BLaER1 (cell line): ENCODE measurements around the gene PCDH15.
"Not testable (repeated sequence)": the region's sequence is repeated elsewhere in the genome, so short reads cannot be mapped to it uniquely, and the experiment has no call there.

Experiments used
- H3K27ac ChIP-seq: shearing (Covaris generic); formaldehyde crosslinking; 2 replicates; pipeline ENCODE4 v1.8.1; 2022
- H3K27me3 ChIP-seq: shearing (Covaris generic); formaldehyde crosslinking; 2 replicates; pipeline ENCODE4 v1.8.1; 2022
- H3K36me3 ChIP-seq: shearing (Covaris generic); formaldehyde crosslinking; 2 replicates; pipeline ENCODE4 v1.8.1; 2022
- H3K4me1 ChIP-seq: shearing (Covaris generic); formaldehyde crosslinking; 2 replicates; pipeline ENCODE4 v1.8.1; 2022
- H3K4me2 ChIP-seq: shearing (Covaris generic); formaldehyde crosslinking; 2 replicates; pipeline ENCODE4 v1.8.1; 2022
- H3K4me3 ChIP-seq: shearing (Covaris generic); formaldehyde crosslinking; 2 replicates; pipeline ENCODE4 v1.8.1; 2022
- H3K9ac ChIP-seq: shearing (Covaris generic); formaldehyde crosslinking; 2 replicates; pipeline ENCODE4 v1.8.1; 2022
- H3K9me3 ChIP-seq: shearing (Covaris generic); formaldehyde crosslinking; 2 replicates; pipeline ENCODE4 v1.8.1; 2022
- H4K20me1 ChIP-seq: shearing (Covaris generic); formaldehyde crosslinking; 2 replicates; pipeline ENCODE4 v1.8.1; 2022
- Cebpa-rat ChIP-seq: shearing (Covaris generic); IDR thresholded peaks from 2 replicates; pipeline ENCODE4 v1.8.1; 2022

Gene PCDH15

DNA sequence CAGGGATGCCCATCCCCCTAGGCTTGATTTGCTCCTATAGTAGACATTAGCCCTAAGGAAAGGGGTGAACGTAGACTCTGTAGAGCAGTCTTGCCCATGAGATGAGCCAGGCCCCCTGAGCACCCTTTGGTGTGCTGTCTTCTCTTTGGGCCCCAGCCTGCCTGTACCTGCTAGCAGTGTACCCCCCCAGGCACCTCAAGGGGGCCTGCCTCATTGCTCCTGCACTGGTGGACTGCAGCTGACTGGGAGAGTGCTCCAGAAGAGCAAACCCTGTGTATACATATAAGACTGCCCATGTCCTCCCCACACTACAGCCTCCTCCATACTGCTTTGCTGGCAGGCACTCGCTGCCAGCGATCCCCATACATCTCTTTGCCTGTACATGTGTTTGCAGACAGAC lies 206.7 kb downstream of the PCDH15 start:
- no peaks in the 10 kb centered on the region for H3K9me3 ChIP-seq
- no peak overlapping the region for H3K27ac ChIP-seq
- no peak overlapping the region for H3K4me2 ChIP-seq
- H3K9ac ChIP-seq: no peak overlapping the region
- TF ChIP-seq Cebpa-rat: no peak
- H3K4me1 ChIP-seq: no peaks in the 10 kb centered on the region
- no peaks in the 10 kb centered on the region for H4K20me1 ChIP-seq
- H3K27me3 ChIP-seq: no peaks in the 10 kb centered on the region
- H3K4me3 ChIP-seq: no peak overlapping the region
- H3K36me3 ChIP-seq: no peaks in the 10 kb centered on the region

DNA sequence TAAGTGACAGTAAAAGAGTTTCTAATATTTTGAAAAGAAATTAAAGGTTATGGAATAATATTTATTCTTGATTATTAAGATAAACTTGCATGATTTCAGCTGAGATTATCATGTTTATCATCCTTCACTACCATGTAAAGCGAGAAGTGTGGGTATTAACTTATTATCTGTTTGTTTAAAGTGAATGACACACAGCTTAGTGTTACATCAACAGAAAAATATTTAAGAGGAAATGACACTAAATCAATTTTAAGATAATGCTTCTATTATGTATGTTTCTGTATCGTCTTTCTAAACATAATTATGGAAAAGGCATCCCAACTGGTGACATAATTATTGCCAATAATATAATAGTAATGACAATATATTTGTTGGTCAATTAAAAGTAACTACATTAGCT lies 213.1 kb downstream of the PCDH15 start:
- no peak overlapping the region for H3K27ac ChIP-seq
- H3K4me1 ChIP-seq: no peaks in the 10 kb centered on the region
- H3K27me3 ChIP-seq: no peaks in the 10 kb centered on the region
- TF ChIP-seq Cebpa-rat: no peak
- no peaks in the 10 kb centered on the region for H3K9me3 ChIP-seq
- H3K9ac ChIP-seq: no peak overlapping the region
- no peaks in the 10 kb centered on the region for H3K36me3 ChIP-seq
- H3K4me2 ChIP-seq: no peak overlapping the region
- no peaks in the 10 kb centered on the region for H4K20me1 ChIP-seq
- H3K4me3 ChIP-seq: no peak overlapping the region

DNA sequence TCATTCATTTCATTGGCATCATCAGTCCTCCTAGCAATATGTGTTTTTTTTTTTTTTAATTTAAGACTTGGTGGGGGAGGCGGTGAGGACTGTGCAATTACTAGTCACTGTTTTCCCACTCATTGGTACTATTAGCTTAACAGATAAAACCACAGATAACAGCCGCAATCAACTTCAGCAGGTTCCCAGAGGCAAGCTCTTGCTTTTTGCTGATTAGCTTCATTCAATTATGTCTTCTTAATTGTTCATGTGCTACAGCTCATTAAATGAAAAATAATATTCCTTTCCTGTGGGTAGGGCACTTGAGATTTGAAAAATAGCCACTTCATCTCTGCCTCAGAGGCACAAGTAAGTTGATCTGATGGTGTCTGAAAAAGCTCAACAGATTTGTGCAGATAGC lies 215.5 kb downstream of the PCDH15 start:
- H3K27me3 ChIP-seq: no peaks in the 10 kb centered on the region
- no peak for TF ChIP-seq Cebpa-rat
- no peaks in the 10 kb centered on the region for H3K36me3 ChIP-seq
- no peaks in the 10 kb centered on the region for H4K20me1 ChIP-seq
- no peak overlapping the region for H3K27ac ChIP-seq
- no peaks in the 10 kb centered on the region for H3K4me1 ChIP-seq
- H3K4me3 ChIP-seq: no peak overlapping the region
- no peak overlapping the region for H3K4me2 ChIP-seq
- H3K9me3 ChIP-seq: no peaks in the 10 kb centered on the region
- no peak overlapping the region for H3K9ac ChIP-seq

DNA sequence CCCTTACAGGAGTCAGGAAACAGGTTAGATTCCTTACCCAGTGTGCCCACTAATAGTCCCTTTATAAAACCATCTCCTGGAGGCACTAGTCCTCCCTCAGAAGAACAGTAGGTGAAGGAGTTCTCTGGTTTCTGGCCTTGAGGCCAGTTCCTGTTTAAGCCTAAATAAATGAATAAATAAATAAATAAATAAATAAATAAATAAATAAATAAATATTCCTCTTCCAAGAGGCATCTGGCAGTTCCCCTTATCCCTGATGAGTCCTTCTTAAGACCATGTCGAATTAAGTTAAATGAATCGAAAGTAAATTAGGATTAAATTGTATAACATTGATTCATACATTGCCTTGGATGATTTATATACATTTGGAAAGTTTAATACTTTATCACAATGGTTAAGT lies 223.3 kb downstream of the PCDH15 start:
- H3K27me3 ChIP-seq: no peaks in the 10 kb centered on the region
- H3K36me3 ChIP-seq: no peaks in the 10 kb centered on the region
- H3K4me2 ChIP-seq: no peak overlapping the region
- H3K9ac ChIP-seq: no peak overlapping the region
- no peak for TF ChIP-seq Cebpa-rat
- H3K27ac ChIP-seq: no peak overlapping the region
- H3K4me1 ChIP-seq: no peaks in the 10 kb centered on the region
- H3K4me3 ChIP-seq: no peak overlapping the region
- no peaks in the 10 kb centered on the region for H3K9me3 ChIP-seq
- no peaks in the 10 kb centered on the region for H4K20me1 ChIP-seq

DNA sequence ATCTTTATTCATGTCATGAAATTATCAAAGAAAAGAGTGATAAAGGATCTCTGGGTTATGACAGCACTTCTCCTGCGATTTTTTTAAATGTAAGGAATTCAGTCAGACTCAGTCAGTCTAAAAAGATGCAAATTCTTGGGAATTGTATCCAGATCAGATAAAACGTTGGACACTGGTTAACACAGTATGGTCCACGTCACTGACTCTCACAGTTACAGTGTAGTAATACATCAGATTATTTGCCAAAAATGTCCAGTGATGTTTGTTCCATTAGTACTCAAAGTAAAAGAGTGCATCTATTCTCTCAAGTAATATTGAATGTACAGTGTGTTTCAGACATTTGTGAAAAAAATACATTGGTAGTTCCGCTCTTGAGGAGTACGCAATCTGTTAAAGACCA lies 224.5 kb downstream of the PCDH15 start:
- no peaks in the 10 kb centered on the region for H4K20me1 ChIP-seq
- H3K4me1 ChIP-seq: no peaks in the 10 kb centered on the region
- H3K4me2 ChIP-seq: no peak overlapping the region
- H3K27me3 ChIP-seq: no peaks in the 10 kb centered on the region
- no peaks in the 10 kb centered on the region for H3K9me3 ChIP-seq
- no peaks in the 10 kb centered on the region for H3K36me3 ChIP-seq
- no peak overlapping the region for H3K27ac ChIP-seq
- H3K9ac ChIP-seq: no peak overlapping the region
- no peak for TF ChIP-seq Cebpa-rat
- H3K4me3 ChIP-seq: no peak overlapping the region

DNA sequence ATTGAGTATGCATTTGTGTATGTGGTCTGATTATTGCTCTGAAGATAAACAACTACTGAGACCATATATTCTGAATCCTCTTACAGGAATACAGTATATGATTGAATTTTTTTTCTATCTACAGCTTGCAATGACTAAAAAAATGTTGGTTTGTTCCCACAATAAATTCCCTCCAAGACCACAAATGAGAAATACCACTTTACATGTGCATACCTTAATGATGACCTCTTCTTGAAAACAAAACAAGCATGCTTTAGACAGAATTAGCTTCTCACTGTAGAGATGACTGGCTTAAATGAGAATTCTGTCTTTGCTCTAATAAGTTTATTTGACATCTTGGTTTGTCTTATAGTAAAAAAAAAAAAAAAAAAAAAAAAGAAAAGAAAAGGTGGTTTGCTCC lies 241.5 kb downstream of the PCDH15 start:
- H3K4me1 ChIP-seq: no peaks in the 10 kb centered on the region
- no peaks in the 10 kb centered on the region for H3K9me3 ChIP-seq
- H3K27me3 ChIP-seq: no peaks in the 10 kb centered on the region
- H3K27ac ChIP-seq: no peak overlapping the region
- TF ChIP-seq Cebpa-rat: no peak
- no peaks in the 10 kb centered on the region for H3K36me3 ChIP-seq
- H3K4me2 ChIP-seq: no peak overlapping the region
- no peaks in the 10 kb centered on the region for H4K20me1 ChIP-seq
- H3K4me3 ChIP-seq: no peak overlapping the region
- no peak overlapping the region for H3K9ac ChIP-seq

DNA sequence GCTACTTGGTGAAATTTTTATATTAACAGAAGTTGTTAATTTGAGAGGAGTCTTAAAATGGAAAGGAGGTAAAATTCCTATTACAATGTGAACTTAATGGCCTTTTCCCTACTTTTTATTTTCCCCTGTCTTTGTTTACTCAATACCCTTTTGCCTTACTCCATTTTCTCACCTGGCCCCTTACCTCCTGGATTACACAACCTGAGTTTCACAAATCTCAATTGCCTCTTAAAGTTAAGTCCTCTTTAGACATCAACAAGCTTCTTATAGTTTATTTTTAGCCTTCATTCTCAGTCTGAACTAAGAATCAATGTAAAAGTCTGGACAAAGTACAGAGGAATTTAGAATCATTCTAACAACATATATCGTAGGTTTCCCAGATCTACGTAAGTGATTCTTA lies 247.0 kb downstream of the PCDH15 start:
- no peaks in the 10 kb centered on the region for H3K27me3 ChIP-seq
- no peaks in the 10 kb centered on the region for H3K4me1 ChIP-seq
- H3K36me3 ChIP-seq: no peaks in the 10 kb centered on the region
- no peak overlapping the region for H3K4me3 ChIP-seq
- no peak overlapping the region for H3K4me2 ChIP-seq
- no peaks in the 10 kb centered on the region for H3K9me3 ChIP-seq
- no peak overlapping the region for H3K27ac ChIP-seq
- no peaks in the 10 kb centered on the region for H4K20me1 ChIP-seq
- H3K9ac ChIP-seq: no peak overlapping the region
- no peak for TF ChIP-seq Cebpa-rat

DNA sequence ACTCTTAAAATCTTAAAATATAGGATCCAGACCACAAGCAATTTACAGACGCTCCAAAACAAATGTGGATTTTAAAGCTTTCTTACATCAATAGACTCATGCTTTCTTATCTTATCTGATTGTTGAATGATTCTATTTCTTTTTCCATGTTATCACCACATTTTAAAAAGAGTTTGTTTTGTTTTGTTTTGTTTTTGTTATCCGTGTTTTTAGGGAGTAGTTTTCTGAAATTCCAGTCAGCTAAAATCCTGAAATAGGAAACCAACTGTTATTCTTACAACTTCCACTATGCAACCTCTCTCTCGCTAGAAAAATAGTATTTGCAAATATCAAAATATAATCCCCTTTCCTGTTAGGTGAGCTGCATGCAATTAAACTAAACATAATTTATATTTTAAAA lies 251.0 kb downstream of the PCDH15 start:
- Histone ChIP-seq H3K27me3 (no peaks in the 10 kb centered on the region), H3K4me2 (no peak overlapping the region), H3K4me1 (no peaks in the 10 kb centered on the region), H4K20me1 (no peaks in the 10 kb centered on the region), H3K36me3 (no peaks in the 10 kb centered on the region), H3K9me3 (no peaks in the 10 kb centered on the region), H3K9ac (no peak overlapping the region), H3K27ac (no peak overlapping the region), H3K4me3 (no peak overlapping the region)
- TF ChIP-seq Cebpa-rat: no peak

DNA sequence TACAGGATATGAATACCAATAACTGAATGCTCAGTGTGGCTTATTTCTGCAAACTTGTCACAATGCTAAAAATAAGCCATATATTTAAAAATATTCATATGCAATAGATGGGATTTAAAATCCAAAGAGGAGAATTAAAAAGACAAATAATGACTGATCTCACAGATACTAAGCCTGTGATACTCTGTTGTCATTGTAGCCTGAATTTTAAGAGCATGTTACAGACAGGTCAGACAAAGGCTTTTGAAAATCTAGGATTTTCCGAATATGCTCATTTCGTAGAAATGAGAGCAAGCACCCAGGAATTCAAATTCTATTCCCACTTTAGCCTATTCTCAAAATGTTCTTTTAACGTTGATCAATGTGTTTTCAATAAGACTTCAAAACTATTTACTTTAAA lies 269.7 kb downstream of the PCDH15 start:
- no peak overlapping the region for H3K9ac ChIP-seq
- no peaks in the 10 kb centered on the region for H3K27me3 ChIP-seq
- H3K36me3 ChIP-seq: no peaks in the 10 kb centered on the region
- no peak overlapping the region for H3K27ac ChIP-seq
- no peaks in the 10 kb centered on the region for H4K20me1 ChIP-seq
- H3K4me3 ChIP-seq: no peak overlapping the region
- no peak overlapping the region for H3K4me2 ChIP-seq
- no peak for TF ChIP-seq Cebpa-rat
- H3K9me3 ChIP-seq: no peaks in the 10 kb centered on the region
- H3K4me1 ChIP-seq: no peaks in the 10 kb centered on the region

DNA sequence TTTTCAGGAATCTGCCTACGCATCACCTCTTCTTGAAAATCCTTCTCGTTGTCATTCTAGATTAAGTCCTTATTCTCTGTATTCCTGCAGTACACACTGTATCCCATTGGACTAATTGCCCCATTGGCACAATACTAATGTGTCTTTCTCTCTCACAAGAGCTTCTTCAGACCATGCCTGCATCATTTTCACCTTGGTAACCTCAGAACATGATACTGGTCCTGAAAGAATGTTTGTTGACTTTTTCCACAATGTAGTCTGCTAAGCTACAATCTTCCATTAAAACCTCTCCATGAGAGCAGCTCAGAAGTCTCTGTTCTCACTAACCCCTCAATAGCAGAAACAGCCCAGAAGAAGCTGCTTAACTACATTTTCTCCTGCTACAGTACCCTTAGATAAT lies 270.7 kb downstream of the PCDH15 start:
- H4K20me1 ChIP-seq: no peaks in the 10 kb centered on the region
- TF ChIP-seq Cebpa-rat: no peak
- H3K36me3 ChIP-seq: no peaks in the 10 kb centered on the region
- H3K4me3 ChIP-seq: no peak overlapping the region
- no peaks in the 10 kb centered on the region for H3K4me1 ChIP-seq
- no peak overlapping the region for H3K9ac ChIP-seq
- no peak overlapping the region for H3K27ac ChIP-seq
- no peaks in the 10 kb centered on the region for H3K9me3 ChIP-seq
- H3K4me2 ChIP-seq: no peak overlapping the region
- no peaks in the 10 kb centered on the region for H3K27me3 ChIP-seq

DNA sequence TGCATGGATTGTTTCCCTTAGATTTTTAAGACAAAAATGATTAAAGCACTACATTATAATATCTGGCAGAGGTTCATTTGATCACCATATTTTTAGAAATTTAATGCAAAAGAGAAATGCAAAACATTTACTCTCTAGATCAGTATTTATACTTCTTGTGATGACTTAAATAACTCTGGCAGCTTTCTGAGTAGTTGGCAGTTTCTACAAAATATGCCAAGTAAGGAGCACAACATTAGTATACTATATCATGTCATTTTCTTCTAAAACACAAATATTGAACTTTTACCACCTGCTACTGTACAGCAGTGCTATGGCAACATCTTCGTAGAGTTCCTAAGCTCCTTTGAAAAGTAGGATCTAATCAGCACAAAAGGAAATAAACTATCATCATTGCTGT lies 275.2 kb downstream of the PCDH15 start:
- no peaks in the 10 kb centered on the region for H3K36me3 ChIP-seq
- H3K9me3 ChIP-seq: no peaks in the 10 kb centered on the region
- H3K9ac ChIP-seq: no peak overlapping the region
- no peak overlapping the region for H3K27ac ChIP-seq
- H3K4me1 ChIP-seq: no peaks in the 10 kb centered on the region
- no peak for TF ChIP-seq Cebpa-rat
- no peak overlapping the region for H3K4me2 ChIP-seq
- H3K27me3 ChIP-seq: no peaks in the 10 kb centered on the region
- no peaks in the 10 kb centered on the region for H4K20me1 ChIP-seq
- no peak overlapping the region for H3K4me3 ChIP-seq

DNA sequence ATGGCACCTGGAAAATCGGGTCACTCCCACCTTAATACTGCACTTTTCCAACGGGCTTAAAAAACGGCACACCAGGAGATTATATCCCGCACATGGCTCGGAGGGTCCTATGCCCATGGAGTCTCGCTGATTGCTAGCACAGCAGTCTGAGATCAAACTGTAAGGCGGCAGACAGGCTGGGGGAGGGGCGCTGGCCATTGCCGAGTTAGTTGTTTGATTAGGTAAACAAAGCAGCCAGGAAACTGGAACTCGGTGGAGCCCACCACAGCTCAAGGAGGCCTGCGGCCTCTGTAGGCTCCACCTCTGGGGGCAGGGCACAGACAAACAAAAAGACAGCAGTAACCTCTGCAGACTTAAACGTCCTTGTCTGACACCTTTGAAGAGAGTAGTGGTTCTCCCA lies 285.8 kb downstream of the PCDH15 start:
- H3K4me2 ChIP-seq, H3K27me3 ChIP-seq, H4K20me1 ChIP-seq, H3K36me3 ChIP-seq, H3K4me3 ChIP-seq, H3K9me3 ChIP-seq, H3K9ac ChIP-seq, H3K27ac ChIP-seq, H3K4me1 ChIP-seq: not testable (repeated sequence)
